Endodermal cell (in vitro differentiated cells): ENCODE results near the gene FBXO41. TPM values are rescaled to one million over a fixed set of nuclear protein-coding genes. Genes with fewer than 3 reads are reported as not detected.

Source experiments
- DNase-seq: peaks from one replicate; pipeline ENCODE4 v3.0.0-alpha.2; 2017
- H3K27ac ChIP-seq: 2 replicates; pipeline ENCODE4 v1.5.1; 2013; ENCODE audit warnings: mild to moderate bottlenecking, low read depth, low read length, moderate library complexity
- H3K27me3 ChIP-seq: 2 replicates; pipeline ENCODE4 v1.6.1; 2013; ENCODE audit warnings: mild to moderate bottlenecking, low read length, moderate library complexity; ENCODE audit not compliant: insufficient read depth, control insufficient read depth, poor library complexity, severe bottlenecking
- H3K36me3 ChIP-seq: 2 replicates; pipeline ENCODE4 v1.7.0; 2013; ENCODE audit warnings: mild to moderate bottlenecking, low read length, moderate library complexity; ENCODE audit not compliant: control insufficient read depth, insufficient read depth
- H3K4me1 ChIP-seq: one replicate; pipeline ENCODE4 v1.7.0; 2013; ENCODE audit warnings: low read length; ENCODE audit not compliant: control insufficient read depth, insufficient read depth
- H3K4me3 ChIP-seq: 2 replicates; pipeline ENCODE4 v1.5.1; 2013; ENCODE audit warnings: mild to moderate bottlenecking, low read length, moderate library complexity
- H3K9ac ChIP-seq: 2 replicates; pipeline ENCODE4 v1.6.1; 2013; ENCODE audit warnings: mild to moderate bottlenecking, low read length, moderate library complexity; ENCODE audit not compliant: poor library complexity, severe bottlenecking; ENCODE audit errors: extremely low read depth
- H3K9me3 ChIP-seq: 2 replicates; pipeline ENCODE4 v1.6.1; 2013; ENCODE audit warnings: mild to moderate bottlenecking, low read length, moderate library complexity; ENCODE audit not compliant: control insufficient read depth
- H3K27ac Mint-ChIP-seq: 2 replicates; pipeline ENCODE4 v1.8.0; 2020; ENCODE audit warnings: mixed read lengths
- H3K27me3 Mint-ChIP-seq: 2 replicates; pipeline ENCODE4 v1.8.0; 2021; ENCODE audit warnings: mild to moderate bottlenecking, mixed read lengths; ENCODE audit not compliant: insufficient read depth
- H3K36me3 Mint-ChIP-seq: 2 replicates; pipeline ENCODE4 v1.8.0; 2020; ENCODE audit warnings: low read depth, mixed read lengths
- H3K4me1 Mint-ChIP-seq: 2 replicates; pipeline ENCODE4 v1.8.0; 2020; ENCODE audit warnings: mixed read lengths
- H3K4me3 Mint-ChIP-seq: 2 replicates; pipeline ENCODE4 v1.8.0; 2020; ENCODE audit warnings: mild to moderate bottlenecking, moderate library complexity, mixed read lengths
- H3K9me3 Mint-ChIP-seq: 2 replicates; pipeline ENCODE4 v1.8.0; 2020; ENCODE audit warnings: mild to moderate bottlenecking, mixed read lengths
- CTCF ChIP-seq: fragments of 200-600 bp; sonication (generic); conservative IDR thresholded peaks from 2 replicates; pipeline ENCODE4 v1.5.0; 2021; ENCODE audit warnings: antibody characterized with exemption, mild to moderate bottlenecking
- WGBS, 2 experiments: methylation state at CpG; one replicate each; pipeline versions ENCODE4 v1.1.5 to v1.1.7; 2013; ENCODE audit warnings: missing lambda C conversion rate in 2 of 2, mixed read lengths in 1 of 2; ENCODE audit not compliant: insufficient coverage in 1 of 2, insufficient read length in 1 of 2; 5-methylcytosine and 5-hydroxymethylcytosine counted together
- total RNA-seq, 2 donors: library from RNA; stranded (reverse); fragmentation: NEBNext Ultra II Directional in 1 of 2; extraction: Animal tissue kit (Norgen Biotek cat#: 25700) in 1 of 2; gene quantifications; 2 replicates in 1 of 2; 3 replicates in 1 of 2; pipeline ENCODE4 v1.2.1, GENCODE V29; 2021

FBXO41 gene
- total RNA-seq, 2 donors from 2014 or later = 9.0 to 11.2 TPM

- peaks cover 4% of the 10 kb centered on the region for H3K4me1 ChIP-seq
- Mint-ChIP-seq H3K27me3 (peaks cover 83% of the 10 kb centered on the region), H3K36me3 (no peaks in the 10 kb centered on the region), H3K9me3 (no peaks in the 10 kb centered on the region), H3K4me3 (no peak overlapping the region), H3K27ac (no peak overlapping the region), H3K4me1 (no peaks in the 10 kb centered on the region)
- no peaks in the 10 kb centered on the region for H3K36me3 ChIP-seq
- no peaks in the 10 kb centered on the region for H3K9me3 ChIP-seq
- no peak overlapping the region for H3K27ac ChIP-seq
- no peak for TF ChIP-seq CTCF
- no peak overlapping the region for H3K4me3 ChIP-seq
- 66 to 74% methylated on average over 3 of the region's 5 CpGs for WGBS, 2 experiments
- peaks cover 95% of the 10 kb centered on the region for H3K27me3 ChIP-seq
- H3K9ac ChIP-seq = no peak overlapping the region
- DNase-seq = no peak
Observed at GRCh38 chr2:73295751-73296400, 11.6 kb upstream of the FBXO41 start.

DNA sequence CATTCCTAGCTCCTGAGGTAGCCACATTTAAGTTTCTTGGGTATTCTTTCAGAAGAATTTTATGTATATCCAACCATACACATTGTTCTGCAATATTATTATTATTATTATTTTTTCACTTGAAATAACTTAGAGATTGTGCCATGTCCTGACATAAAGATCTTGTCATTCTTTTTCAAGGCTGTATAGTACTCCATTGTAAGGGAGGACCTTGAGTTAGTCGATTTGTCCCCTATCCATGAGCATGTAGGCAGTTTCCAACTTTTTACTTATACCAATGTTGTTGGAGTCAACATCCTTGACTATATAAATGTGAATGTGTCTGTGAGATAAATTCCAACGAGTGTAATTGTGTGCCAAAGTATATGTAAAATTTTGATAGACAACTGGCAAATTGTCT, 10.0 kb upstream of the FBXO41 start:
- no peaks in the 10 kb centered on the region for H3K36me3 Mint-ChIP-seq
- Histone ChIP-seq H3K27me3 (peaks cover 97% of the 10 kb centered on the region), H3K4me1 (peaks cover 4% of the 10 kb centered on the region), H3K36me3 (no peaks in the 10 kb centered on the region), H3K9ac (no peak overlapping the region), H3K9me3 (no peaks in the 10 kb centered on the region), H3K27ac (no peak overlapping the region), H3K4me3 (no peak overlapping the region)
- H3K27me3 Mint-ChIP-seq = peaks cover 88% of the 10 kb centered on the region
- H3K4me1 Mint-ChIP-seq = no peaks in the 10 kb centered on the region
- no peak for TF ChIP-seq CTCF
- H3K27ac Mint-ChIP-seq = no peak overlapping the region
- no peak for DNase-seq
- H3K9me3 Mint-ChIP-seq = no peaks in the 10 kb centered on the region
- WGBS, 2 experiments = 78% methylated on average over 2 of the region's 2 CpGs; no CpG with 5 or more reads in 1 of the 2 experiments
- no peak overlapping the region for H3K4me3 Mint-ChIP-seq

- peaks cover 4% of the 10 kb centered on the region for H3K4me1 ChIP-seq
- no peak within 1 kb of the TSS for H3K27ac Mint-ChIP-seq
- peak within 1 kb of the TSS; percentile 83 for H3K4me3 ChIP-seq
- H3K4me1 Mint-ChIP-seq = no peaks in the 10 kb centered on the region
- peaks cover 93% of the 10 kb centered on the region for H3K27me3 Mint-ChIP-seq
- H3K36me3 ChIP-seq = no peaks in the 10 kb centered on the region
- DNase-seq = peak; percentile 95
- no peak within 1 kb of the TSS for H3K27ac ChIP-seq
- WGBS, 2 experiments = 1 to 3% methylated on average over 27 to 45 of the region's 45 CpGs
- peaks cover 99% of the 10 kb centered on the region for H3K27me3 ChIP-seq
- H3K9ac ChIP-seq = no peak within 1 kb of the TSS
- peak; percentile 24 for TF ChIP-seq CTCF
- peak within 1 kb of the TSS; percentile 52 for H3K4me3 Mint-ChIP-seq
- H3K9me3 Mint-ChIP-seq = no peaks in the 10 kb centered on the region
- H3K9me3 ChIP-seq = no peaks in the 10 kb centered on the region
- no peaks in the 10 kb centered on the region for H3K36me3 Mint-ChIP-seq
Observed at GRCh38 chr2:73293534-73294171, 9.4 kb upstream of the FBXO41 start, which contains the start of gene EGR4. Gene EGR4, minus strand, starts transcription at chr2:73293548. Its CDS starts 231 bp downstream, at chr2:73293317.
